Spleen (tissue), 7 donors: ENCODE results near the gene MUCL3.

Experiments
- CTCF ChIP-seq, 11 experiments: fragments of 200-600 bp in 7 of 11; fragments of 450-650 bp in 4 of 11; sonication (generic) in 4 of 11; IDR thresholded peaks in 8 of 11; conservative IDR thresholded peaks in 3 of 11; 1 replicate in 7 of 11; 2 replicates in 4 of 11; pipeline versions ENCODE4 v1.4.0 to v1.8.0; 2016 to 2021; ENCODE audit warnings: antibody characterized with exemption in 11 of 11, inconsistent platforms in 4 of 11, mild to moderate bottlenecking in 1 of 11
- POLR2A ChIP-seq, 3 donors: fragments of 450-650 bp; IDR thresholded peaks; one replicate each; pipeline ENCODE4 v1.5.1; 2017; ENCODE audit warnings: antibody characterized with exemption in 3 of 3, mild to moderate bottlenecking in 1 of 3
- POLR2AphosphoS5 ChIP-seq, 3 donors: sonication (generic); formaldehyde crosslinking; IDR thresholded peaks; one replicate each; pipeline ENCODE4 v1.5.1; 2017; ENCODE audit warnings: antibody characterized with exemption in 3 of 3
- donor health status: DM: no; HTN: no; CAD: no; lungs with moderate emphysema.
- donor health status: DM: no; HTN: no; CAD: no.
- donor health status: DM: no; HTN: no; CAD: no.

GRCh38 chr6:30891450-30891723, 49.4 kb upstream of the MUCL3 start:
- TF ChIP-seq POLR2AphosphoS5 (IDR thresholded peaks at IDR 0.05) (no peak), POLR2A (IDR thresholded peaks at IDR 0.05) (no peak), CTCF (IDR thresholded peaks at IDR 0.05 in 8 of 11, conservative IDR thresholded peaks at IDR 0.05 in 3 of 11) (no peak)
